PFSK-1 (cell line): ENCODE results near the gene CACNA2D2.

Experiments
- FOXP2 ChIP-seq: optimal IDR thresholded peaks from 2 replicates; pipeline ENCODE3; 2011; ENCODE audit warnings: borderline replicate concordance, control low read depth, inconsistent platforms; ENCODE audit not compliant: insufficient read depth; ENCODE audit errors: extremely low read length, extremely low read depth
- POLR2AphosphoS5 ChIP-seq: IDR thresholded peaks from 2 replicates; pipeline ENCODE4 v1.6.1; 2012; ENCODE audit warnings: low read depth, mild to moderate bottlenecking, control low read depth, low read length, moderate library complexity
- SIN3A ChIP-seq: IDR thresholded peaks from 2 replicates; pipeline ENCODE4 v1.6.1; 2012; ENCODE audit warnings: mild to moderate bottlenecking, low read length, moderate library complexity, borderline replicate concordance; ENCODE audit not compliant: insufficient read depth
- TAF1 ChIP-seq: IDR thresholded peaks from 2 replicates; pipeline ENCODE4 v1.6.1; 2012; ENCODE audit warnings: low read length, control low read depth, borderline replicate concordance; ENCODE audit not compliant: insufficient read depth
- TF ChIP-seq, protein P1 (sequence below), 2 experiments: IDR thresholded peaks; 2 replicates each; pipeline versions ENCODE4 v1.6.1 to v1.8.0; 2011 to 2012; ENCODE audit warnings: low read depth in 2 of 2, low read length in 2 of 2, control low read depth in 1 of 2, inconsistent platforms in 1 of 2, mild to moderate bottlenecking in 1 of 2, moderate library complexity in 1 of 2; ENCODE audit not compliant: insufficient read depth in 1 of 2

CACNA2D2 gene

DNA sequence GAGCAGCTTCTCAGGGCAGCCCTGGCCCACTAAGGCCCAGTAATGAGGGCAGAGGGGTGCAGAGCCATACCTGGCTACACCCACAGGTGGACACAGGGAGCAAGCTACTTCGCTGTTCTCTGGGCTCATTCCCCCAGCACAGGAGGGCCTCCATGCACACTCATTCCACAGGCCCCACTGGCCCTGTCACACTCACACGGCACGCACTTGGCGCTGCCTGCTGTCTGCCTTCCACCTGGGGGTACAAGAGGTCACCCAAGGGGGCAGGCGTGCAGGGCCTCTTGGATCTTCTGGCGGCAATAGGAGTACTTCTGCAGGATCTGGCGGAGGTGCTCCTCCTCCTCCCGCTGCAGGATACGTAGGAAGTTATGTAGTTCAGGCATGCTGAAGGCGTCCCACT is 173.1 kb downstream of the CACNA2D2 start:
- TF ChIP-seq, protein P1, sequence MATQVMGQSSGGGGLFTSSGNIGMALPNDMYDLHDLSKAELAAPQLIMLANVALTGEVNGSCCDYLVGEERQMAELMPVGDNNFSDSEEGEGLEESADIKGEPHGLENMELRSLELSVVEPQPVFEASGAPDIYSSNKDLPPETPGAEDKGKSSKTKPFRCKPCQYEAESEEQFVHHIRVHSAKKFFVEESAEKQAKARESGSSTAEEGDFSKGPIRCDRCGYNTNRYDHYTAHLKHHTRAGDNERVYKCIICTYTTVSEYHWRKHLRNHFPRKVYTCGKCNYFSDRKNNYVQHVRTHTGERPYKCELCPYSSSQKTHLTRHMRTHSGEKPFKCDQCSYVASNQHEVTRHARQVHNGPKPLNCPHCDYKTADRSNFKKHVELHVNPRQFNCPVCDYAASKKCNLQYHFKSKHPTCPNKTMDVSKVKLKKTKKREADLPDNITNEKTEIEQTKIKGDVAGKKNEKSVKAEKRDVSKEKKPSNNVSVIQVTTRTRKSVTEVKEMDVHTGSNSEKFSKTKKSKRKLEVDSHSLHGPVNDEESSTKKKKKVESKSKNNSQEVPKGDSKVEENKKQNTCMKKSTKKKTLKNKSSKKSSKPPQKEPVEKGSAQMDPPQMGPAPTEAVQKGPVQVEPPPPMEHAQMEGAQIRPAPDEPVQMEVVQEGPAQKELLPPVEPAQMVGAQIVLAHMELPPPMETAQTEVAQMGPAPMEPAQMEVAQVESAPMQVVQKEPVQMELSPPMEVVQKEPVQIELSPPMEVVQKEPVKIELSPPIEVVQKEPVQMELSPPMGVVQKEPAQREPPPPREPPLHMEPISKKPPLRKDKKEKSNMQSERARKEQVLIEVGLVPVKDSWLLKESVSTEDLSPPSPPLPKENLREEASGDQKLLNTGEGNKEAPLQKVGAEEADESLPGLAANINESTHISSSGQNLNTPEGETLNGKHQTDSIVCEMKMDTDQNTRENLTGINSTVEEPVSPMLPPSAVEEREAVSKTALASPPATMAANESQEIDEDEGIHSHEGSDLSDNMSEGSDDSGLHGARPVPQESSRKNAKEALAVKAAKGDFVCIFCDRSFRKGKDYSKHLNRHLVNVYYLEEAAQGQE (IDR thresholded peaks at IDR 0.05; ENCODE audit: insufficient read depth in 1 of 2, low read depth in 2 of 2, low read length in 2 of 2): no peak
- no peak for TF ChIP-seq TAF1
- no peak for TF ChIP-seq SIN3A
- TF ChIP-seq POLR2AphosphoS5: no peak
- no peak for TF ChIP-seq FOXP2

DNA sequence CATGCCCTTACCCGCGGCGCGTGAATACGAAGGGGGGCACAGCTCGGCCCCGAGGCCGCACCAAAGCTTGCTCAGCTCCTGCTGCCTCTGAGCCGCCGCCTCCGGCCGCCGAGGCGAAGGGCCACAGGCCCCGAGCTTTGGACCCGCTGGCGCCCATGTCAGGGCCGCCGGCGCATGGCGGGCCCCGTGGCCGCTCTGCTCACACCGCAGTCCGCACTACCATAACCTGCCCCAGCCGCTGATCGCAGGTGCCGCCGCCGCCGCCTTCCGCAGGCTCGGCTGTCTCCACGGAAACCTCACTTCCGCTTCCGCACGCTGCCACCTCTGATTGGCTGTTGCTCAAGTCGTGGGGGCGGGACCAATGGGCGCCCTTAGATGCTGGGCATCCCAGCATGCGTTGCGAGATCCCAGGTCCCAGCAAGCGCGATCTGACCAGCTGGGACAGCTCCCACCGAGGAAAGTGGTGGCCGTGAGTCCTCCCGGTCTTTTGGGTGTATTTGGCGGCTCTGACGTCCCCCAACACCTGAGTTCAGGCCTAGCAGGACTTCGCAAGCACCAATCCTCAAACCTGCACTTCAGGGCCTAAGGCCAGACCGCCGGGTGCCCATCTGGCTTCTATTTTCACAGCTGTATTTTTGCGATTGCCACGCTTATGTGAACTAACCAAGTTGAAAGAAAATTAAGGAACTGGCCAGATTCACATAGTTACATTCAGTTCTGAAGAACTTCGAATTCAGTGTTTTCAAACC is 175.3 kb downstream of the CACNA2D2 start, which contains the start of gene TUSC2:
TUSC2 (minus strand) TSS at position 281 of the 749 bp plus-strand sequence; CDS start at position 157, 124 bp downstream.
- TF ChIP-seq SIN3A (no peak; the same call in 1 of the 2 replicates), TAF1 (peak; percentile 78; the same call in 1 of the 2 replicates), POLR2AphosphoS5 (peak; percentile 79), FOXP2 (no peak)
- TF ChIP-seq, protein P1 (IDR thresholded peaks at IDR 0.05; ENCODE audit: insufficient read depth in 1 of 2, low read depth in 2 of 2, low read length in 2 of 2): peak; percentile 53 to 54; a peak in 2 of 4 replicates

DNA sequence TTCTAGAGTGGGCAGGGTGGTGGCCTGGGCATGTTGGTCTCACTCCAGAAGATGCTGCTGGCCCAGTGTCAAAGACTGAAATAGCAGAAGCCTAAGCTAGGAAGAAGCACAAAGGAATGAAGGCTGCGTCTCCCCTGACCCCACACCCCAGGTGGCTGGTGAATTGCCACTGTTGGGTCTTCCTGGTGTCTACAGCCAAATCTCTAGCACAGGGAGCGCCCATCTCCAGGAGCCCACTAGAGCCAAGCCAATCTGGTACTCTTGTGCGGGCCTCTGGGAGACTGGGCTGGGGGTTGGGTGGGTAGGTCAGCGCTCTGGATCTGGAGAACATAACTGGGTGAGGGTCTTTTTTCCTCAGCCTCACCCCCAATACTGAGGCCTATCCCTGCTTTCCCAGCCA is 176.3 kb downstream of the CACNA2D2 start:
- TF ChIP-seq POLR2AphosphoS5: no peak
- no peak for TF ChIP-seq TAF1
- no peak for TF ChIP-seq SIN3A
- TF ChIP-seq FOXP2: no peak
- TF ChIP-seq, protein P1 (IDR thresholded peaks at IDR 0.05; ENCODE audit: insufficient read depth in 1 of 2, low read depth in 2 of 2, low read length in 2 of 2): no peak

DNA sequence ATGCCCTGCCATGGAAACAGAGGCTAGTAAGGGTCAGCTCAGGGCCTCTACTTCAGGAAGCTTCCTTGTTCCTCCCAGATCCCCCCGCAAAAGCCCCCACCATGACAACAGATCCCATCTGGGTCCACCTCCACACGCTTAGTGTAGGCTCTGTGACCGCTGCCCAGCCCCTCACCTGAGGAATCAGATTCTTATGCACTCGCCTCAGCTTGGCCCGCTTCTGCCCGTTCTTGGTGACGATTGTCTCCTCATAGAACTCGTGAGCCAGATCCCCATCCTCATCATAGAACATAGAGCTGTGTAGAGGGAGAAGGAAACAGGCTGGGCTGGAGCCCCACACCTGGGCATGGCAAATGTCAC is 177.3 kb downstream of the CACNA2D2 start:
- TF ChIP-seq SIN3A (no peak), TAF1 (no peak), FOXP2 (no peak), POLR2AphosphoS5 (no peak)
- TF ChIP-seq, protein P1 (IDR thresholded peaks at IDR 0.05; ENCODE audit: insufficient read depth in 1 of 2, low read depth in 2 of 2, low read length in 2 of 2): no peak
